HG03095 (cell line): ENCODE results near the gene TBCE.

Source experiments
- ATAC-seq: cut with Tn5 transposase; IDR thresholded peaks from one replicate; pipeline ENCODE4 v1.9.1; 2021; ENCODE audit warnings: moderate library complexity; ENCODE audit not compliant: unreplicated experiment

The TBCE gene

DNA sequence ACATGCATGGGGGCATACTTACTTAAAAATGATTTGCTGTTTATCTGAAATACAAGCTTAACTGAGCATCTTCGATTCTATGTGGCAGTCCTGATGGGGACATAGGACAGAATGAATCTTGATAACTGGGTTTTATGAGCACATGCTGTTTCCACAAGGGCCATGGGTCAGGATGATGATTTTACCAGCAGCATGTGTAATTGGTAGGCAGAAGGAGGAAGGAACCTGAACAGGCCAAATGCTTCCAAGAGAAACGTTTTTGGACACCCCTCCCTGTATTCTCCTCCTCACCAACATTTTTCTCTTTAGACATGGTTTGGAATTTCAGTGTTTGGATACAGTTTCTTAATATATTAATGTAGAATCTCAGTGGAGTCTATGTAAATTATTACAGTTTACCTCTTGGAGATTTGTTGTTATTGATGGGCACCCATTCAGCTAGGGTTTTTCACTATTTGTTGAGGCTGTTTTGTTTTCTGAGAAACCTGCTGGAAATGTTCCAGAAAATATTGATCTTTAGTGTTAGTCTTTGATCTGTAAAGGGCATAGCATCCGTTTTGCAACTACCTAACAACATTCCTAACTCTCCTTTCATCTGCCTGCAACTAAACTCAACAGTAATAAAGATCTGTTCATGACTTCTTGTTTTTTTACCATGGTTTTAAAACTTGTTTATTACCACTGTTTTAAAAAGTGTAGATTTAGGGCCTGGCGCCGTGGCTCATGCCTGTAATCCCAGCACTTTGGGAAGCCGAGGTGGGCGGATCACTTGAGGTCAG lies 42.0 kb downstream of the TBCE start:
- no peak for ATAC-seq

- no peak for ATAC-seq
Measured at GRCh38 chr1:235410467-235410866, 43.2 kb downstream of the TBCE start.

GRCh38 chr1:235411489-235412486 lies 44.6 kb downstream of the TBCE start:
- no peak for ATAC-seq

DNA sequence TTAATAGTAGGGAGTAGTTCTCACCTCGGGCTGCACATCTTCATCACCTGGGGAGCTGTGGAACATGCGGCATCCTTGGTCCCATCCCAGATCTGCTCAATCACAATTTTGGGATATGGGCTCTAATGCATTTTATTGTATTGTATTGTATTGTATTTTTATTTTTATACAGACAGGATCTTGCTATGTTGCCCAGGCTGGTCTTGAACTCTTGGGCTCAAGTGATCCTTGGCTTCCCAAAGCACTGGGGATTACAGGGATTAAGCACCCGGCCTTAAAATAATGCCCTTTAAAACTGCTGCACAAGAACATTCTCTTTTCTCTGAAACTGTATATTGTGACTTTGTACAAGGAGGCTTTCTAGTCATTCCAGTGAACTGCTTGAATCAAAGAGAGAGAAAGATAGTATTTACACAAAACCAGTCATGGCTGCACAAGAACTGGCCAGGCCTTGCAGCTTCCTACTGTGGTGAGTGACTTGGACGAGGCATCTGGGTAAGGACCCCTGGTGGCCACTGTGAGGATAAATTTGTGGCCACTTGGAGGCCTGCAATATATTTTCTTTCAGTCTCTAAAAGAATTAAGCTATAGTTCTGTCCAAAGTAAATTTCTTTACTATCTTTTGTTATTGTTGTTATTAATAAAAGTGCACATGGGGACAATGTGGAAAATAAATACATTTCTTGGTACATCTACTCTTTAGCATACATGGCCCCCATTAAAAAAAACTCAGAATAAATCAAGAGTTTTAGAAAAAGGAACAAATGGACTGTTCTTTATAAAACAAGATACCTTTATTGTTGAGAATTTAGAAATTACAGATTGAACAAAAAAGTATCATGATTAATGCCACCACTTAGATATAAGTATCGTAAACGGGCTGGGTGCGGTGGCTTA lies 48.0 kb downstream of the TBCE start:
- peak; percentile 76 for ATAC-seq

- no peak for ATAC-seq
Measured at GRCh38 chr1:235416662-235417049, 49.4 kb downstream of the TBCE start.

GRCh38 chr1:235417086-235417697 lies 50.0 kb downstream of the TBCE start:
- ATAC-seq: no peak

- no peak for ATAC-seq
Measured at GRCh38 chr1:235421751-235422150, 54.5 kb downstream of the TBCE start.

DNA sequence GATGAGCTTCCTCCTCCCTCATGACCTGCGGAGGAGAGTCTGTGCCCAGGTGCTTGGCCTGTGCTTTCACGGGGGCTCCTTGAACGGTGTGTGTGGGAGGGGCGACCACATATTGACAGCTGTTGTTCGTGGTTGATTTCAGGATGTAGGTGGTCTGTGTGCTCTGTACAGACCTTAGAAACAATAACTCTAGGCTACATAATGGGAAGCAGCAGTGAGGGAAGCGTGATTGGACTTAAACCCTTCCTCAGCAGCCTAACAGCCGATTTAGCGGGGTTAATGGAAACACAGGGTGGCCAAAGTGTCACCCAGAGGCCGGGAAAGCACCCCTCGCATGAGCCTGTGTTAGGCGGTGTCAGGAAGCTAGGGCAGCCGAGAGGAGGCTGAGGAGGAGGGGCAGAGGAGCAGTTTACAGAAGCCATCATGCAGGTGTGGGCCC lies 56.0 kb downstream of the TBCE start:
- no peak for ATAC-seq

GRCh38 chr1:235424092-235424491 lies 56.9 kb downstream of the TBCE start:
- no peak for ATAC-seq

DNA sequence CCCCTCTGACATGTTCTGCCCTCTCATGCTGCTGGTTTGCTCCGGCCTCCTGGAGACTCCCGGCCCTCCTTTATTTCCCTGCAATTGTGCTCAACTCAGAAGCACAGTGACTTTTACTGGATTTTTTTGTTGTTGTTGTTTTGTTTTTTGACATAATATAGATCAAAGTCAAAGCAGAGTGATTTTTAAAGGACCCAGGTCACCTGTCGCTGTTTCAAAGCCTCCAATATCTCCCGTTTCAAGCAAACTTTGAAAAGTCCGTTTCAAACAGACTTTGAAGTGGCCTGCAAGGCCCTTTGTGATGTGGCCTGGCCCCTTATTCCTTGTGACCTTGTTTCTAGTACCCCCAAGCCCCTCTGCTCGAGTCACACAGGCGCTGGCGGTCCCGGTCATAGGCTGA lies 58.1 kb downstream of the TBCE start:
- ATAC-seq: no peak

GRCh38 chr1:235426143-235426542 lies 58.9 kb downstream of the TBCE start:
- ATAC-seq: no peak

DNA sequence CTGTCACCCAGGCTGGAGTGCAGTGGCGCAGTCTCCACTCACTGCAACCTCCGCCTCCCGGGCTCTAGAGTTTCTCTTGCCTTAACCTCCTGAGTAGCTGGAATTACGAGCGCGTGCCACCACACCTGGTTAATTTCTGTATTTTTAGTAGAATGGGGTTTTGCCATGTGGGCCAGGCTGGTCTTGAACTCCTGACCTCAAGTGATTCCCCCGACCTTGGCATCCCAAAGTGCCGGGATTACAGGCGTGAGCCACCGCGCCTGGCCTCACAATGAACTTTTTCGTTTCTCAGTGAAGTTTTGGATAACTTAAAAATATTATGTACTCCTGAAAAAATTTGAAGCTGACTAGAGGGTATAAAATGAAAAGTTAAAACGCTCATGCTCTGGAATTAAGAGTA lies 59.5 kb downstream of the TBCE start:
- ATAC-seq: no peak

GRCh38 chr1:235427447-235427846 lies 60.2 kb downstream of the TBCE start:
- no peak for ATAC-seq

DNA sequence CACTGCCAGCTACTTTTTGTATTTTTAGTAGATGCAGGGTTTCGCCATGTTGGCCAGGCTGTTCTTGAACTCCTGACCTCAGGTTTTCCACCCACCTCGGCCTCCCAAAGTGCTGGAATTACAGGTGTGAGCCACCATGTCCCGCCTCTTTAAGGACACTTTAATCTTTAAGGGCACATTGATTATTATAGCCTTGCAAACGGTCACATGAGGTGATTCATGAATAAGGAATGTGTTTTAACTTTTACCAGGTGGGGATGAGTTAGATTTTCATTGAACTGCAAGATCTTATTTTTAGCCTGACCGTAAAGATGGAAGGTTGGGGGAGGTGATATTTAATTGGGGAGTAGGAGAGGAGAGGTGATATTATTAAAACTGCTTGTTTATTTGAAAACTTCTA lies 61.9 kb downstream of the TBCE start:
- no peak for ATAC-seq

DNA sequence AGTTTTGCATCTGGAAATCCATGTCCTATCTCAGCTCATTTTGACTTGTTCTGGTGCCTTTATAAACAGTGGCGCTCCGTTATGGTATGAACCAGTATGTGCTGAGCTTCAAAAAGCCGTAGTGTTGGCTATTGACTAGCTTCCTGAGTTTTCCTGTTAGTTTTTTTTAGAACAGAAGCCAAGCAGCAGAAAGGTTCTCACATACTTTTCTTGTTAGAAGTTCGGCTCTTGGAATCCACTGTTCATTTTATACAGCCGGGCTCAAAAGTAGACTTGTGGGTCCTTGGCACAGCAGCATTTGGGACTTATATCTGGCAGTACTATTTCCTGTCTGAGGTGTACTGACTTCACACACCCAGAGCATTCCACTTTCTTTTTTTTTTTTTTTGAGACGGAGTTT lies 63.8 kb downstream of the TBCE start:
- ATAC-seq: no peak

DNA sequence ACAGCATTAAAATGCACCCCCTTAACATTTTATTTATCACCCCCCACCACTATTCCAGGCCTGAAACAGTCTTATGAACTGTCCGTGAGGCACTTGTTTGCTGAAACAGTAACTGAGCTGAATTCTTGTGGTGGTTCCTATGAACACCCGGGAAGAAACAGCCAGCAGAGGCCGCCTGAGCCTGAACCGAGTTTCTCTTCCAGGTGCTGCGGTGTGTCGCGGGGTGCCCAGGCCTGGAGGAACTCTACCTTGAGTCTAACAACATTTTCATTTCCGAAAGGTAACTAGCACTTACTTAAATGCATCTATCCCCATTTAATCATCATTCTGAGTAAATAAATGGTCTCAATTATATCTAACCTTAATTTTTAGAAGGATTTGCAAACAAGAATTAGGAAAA lies 66.8 kb downstream of the TBCE start:
- no peak for ATAC-seq

- no peak for ATAC-seq
Measured at GRCh38 chr1:235441159-235441685, 74.0 kb downstream of the TBCE start.

- no peak for ATAC-seq
Measured at GRCh38 chr1:235442788-235443429, 75.7 kb downstream of the TBCE start.

DNA sequence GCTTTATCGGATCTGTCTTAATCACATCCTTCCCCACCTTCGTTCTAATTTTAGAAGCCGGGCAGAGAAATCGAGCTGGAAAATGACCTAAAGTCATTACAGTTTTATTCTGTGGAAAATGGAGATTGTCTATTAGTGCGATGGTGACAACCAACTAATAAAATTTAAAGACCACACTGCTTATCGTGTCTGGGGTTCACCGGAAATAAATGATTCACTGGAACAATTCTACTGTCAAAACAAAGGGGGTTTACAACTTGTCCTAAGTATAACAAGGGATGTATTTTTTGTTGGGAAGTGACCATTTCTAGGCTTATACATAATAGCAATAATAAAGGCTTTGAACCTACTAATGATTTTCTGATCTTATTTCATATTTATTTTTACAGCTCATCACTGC lies 81.4 kb downstream of the TBCE start:
- ATAC-seq: no peak

DNA sequence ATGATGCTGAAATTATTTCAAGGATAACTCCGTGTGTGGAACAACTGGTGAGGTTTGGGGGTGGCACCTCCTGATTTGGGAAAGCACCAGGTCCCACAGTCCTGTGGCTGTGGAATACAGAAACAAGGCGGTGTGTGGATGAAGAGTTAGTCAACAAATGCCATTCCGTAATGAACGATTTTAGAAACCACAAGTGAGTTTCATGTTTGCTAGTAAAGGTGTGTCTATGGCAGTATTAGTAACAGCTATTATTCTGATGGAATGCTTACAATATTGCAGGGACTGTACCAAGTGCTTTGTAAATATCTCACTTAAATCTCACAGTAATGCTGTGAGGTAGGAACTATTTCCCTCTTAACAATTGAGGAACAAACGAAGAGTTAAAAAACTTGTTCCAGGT lies 83.2 kb downstream of the TBCE start:
- ATAC-seq: no peak
